Panc1 (cell line): ENCODE results near the gene OSBPL5.
"Not testable (repeated sequence)": the region's sequence is repeated elsewhere in the genome, so short reads cannot be mapped to it uniquely, and the experiment has no call there.

Source experiments
- SIN3A ChIP-seq: IDR thresholded peaks from 2 replicates; pipeline ENCODE4 v1.6.1; 2012; ENCODE audit warnings: low read depth, mild to moderate bottlenecking, low read length, moderate library complexity, borderline replicate concordance; ENCODE audit not compliant: insufficient read depth
- TF ChIP-seq, protein P1 (sequence below): fragments of 450-650 bp; IDR thresholded peaks from 2 replicates; pipeline ENCODE4 v1.5.1; 2017; ENCODE audit warnings: mild to moderate bottlenecking

- TF ChIP-seq, protein P1, sequence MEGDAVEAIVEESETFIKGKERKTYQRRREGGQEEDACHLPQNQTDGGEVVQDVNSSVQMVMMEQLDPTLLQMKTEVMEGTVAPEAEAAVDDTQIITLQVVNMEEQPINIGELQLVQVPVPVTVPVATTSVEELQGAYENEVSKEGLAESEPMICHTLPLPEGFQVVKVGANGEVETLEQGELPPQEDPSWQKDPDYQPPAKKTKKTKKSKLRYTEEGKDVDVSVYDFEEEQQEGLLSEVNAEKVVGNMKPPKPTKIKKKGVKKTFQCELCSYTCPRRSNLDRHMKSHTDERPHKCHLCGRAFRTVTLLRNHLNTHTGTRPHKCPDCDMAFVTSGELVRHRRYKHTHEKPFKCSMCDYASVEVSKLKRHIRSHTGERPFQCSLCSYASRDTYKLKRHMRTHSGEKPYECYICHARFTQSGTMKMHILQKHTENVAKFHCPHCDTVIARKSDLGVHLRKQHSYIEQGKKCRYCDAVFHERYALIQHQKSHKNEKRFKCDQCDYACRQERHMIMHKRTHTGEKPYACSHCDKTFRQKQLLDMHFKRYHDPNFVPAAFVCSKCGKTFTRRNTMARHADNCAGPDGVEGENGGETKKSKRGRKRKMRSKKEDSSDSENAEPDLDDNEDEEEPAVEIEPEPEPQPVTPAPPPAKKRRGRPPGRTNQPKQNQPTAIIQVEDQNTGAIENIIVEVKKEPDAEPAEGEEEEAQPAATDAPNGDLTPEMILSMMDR = not testable (repeated sequence)
- not testable (repeated sequence) for TF ChIP-seq SIN3A
Observed at GRCh38 chr11:3066308-3066707, 98.8 kb downstream of the OSBPL5 start.
